ENCODE data around the gene HS3ST3A1.

HS3ST3A1 gene

DNA sequence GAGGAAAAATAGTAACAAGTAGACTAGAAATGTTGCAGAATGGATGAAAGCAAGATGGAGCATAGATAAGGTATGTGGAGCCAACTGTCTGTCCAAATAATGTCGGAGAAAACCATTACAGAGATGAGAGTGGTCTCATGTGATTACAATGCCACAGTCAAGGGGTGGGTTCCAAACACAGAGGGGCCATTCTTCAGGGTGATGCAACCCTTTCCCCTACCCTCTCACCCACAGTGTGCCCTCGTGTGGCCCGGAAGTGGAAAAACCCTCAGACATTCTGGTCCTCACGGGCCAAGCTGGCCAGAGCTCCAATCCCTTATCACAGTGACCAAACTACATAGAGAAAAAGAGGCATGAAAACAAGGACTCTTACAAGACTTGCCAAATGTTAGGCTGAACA is 17.7 kb upstream of the HS3ST3A1 start:
- DNase-seq: no peak
- ChIA-PET CTCF (no interaction called here), POLR2A (no interaction called here)

DNA sequence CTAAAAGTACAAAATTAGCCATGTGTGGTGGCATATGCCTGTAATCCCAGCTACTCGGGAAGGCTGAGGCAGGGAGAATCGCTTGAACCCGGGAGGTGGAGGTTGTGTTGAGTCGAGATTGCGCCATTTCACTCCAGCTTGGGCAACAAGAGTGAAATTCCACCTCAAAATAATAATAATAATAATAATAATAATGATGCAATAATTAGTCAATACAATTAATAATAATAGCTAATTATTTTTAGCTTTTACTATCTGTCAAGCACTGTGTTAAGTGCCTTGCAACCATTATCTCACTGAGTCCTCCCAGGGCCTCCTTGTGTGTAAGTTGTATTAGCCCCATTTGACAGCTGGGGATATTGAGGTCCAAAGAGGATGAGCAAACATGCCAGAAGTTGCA is 14.3 kb upstream of the HS3ST3A1 start:
- Histone ChIP-seq H3K36me3 (ENCODE audit: control insufficient read depth in 4 of 4, insufficient read depth in 4 of 4, low read length in 3 of 4) (no peaks in the 10 kb centered on the region), H3K27ac (ENCODE audit: insufficient read depth in 1 of 2, low read depth in 1 of 2, low read length in 2 of 2, poor library complexity in 1 of 2, severe bottlenecking in 2 of 2) (no peak overlapping the region), H3K27me3 (replicated peaks in 2 of 5; ENCODE audit: control insufficient read depth in 4 of 5, insufficient read depth in 5 of 5, low read length in 4 of 5) (peaks cover 0 to 3% (median 2%) of the 10 kb centered on the region in 5 experiments), H3K4me1 (ENCODE audit: control extremely low read depth in 1 of 4, control insufficient read depth in 4 of 4, insufficient read depth in 4 of 4, low read length in 3 of 4) (no peaks in the 10 kb centered on the region), H3K4me3 (ENCODE audit: control insufficient read depth in 1 of 7, extremely low read depth in 1 of 7, insufficient read depth in 4 of 7, low read depth in 2 of 7, low read length in 6 of 7) (no peak overlapping the region), H3K9me3 (ENCODE audit: control extremely low read depth in 1 of 5, control insufficient read depth in 4 of 5, insufficient read depth in 2 of 5, low read depth in 1 of 5, low read length in 4 of 5) (peaks cover 0 to 6% (median 0%) of the 10 kb centered on the region in 5 experiments)
- CTCF ChIA-PET: no interaction called here
- POLR2A ChIA-PET: no interaction called here
- whole genome bisulfite sequencing (ENCODE audit: insufficient coverage): 100% methylated on average over 2 of the region's 5 CpGs
- DNase-seq: no peak

More for the DNA sequence above, 17.7 kb upstream of the HS3ST3A1 start:
- Histone ChIP-seq H3K9me3 (ENCODE audit: control extremely low read depth in 1 of 5, control insufficient read depth in 4 of 5, insufficient read depth in 2 of 5, low read depth in 1 of 5, low read length in 4 of 5) (peaks cover 0 to 3% (median 0%) of the 10 kb centered on the region in 5 experiments), H3K27me3 (replicated peaks in 2 of 5; ENCODE audit: control insufficient read depth in 4 of 5, insufficient read depth in 5 of 5, low read length in 4 of 5) (peaks cover 0 to 5% (median 2%) of the 10 kb centered on the region in 5 experiments), H3K4me3 (ENCODE audit: control insufficient read depth in 1 of 7, extremely low read depth in 1 of 7, insufficient read depth in 4 of 7, low read depth in 2 of 7, low read length in 6 of 7) (no peak overlapping the region), H3K27ac (ENCODE audit: insufficient read depth in 1 of 2, low read depth in 1 of 2, low read length in 2 of 2, poor library complexity in 1 of 2, severe bottlenecking in 2 of 2) (no peak overlapping the region), H3K36me3 (ENCODE audit: control insufficient read depth in 4 of 4, insufficient read depth in 4 of 4, low read length in 3 of 4) (no peaks in the 10 kb centered on the region), H3K4me1 (ENCODE audit: control extremely low read depth in 1 of 4, control insufficient read depth in 4 of 4, insufficient read depth in 4 of 4, low read length in 3 of 4) (no peaks in the 10 kb centered on the region)
- WGBS (ENCODE audit: insufficient coverage): 100% methylated on average over 3 of the region's 4 CpGs

GRCh38 chr17:13609941-13610340 is 8.2 kb upstream of the HS3ST3A1 start:
- Histone ChIP-seq H3K4me3 (ENCODE audit: control insufficient read depth in 1 of 7, extremely low read depth in 1 of 7, insufficient read depth in 4 of 7, low read depth in 2 of 7, low read length in 6 of 7) (no peak overlapping the region), H3K36me3 (ENCODE audit: control insufficient read depth in 4 of 4, insufficient read depth in 4 of 4, low read length in 3 of 4) (no peaks in the 10 kb centered on the region), H3K27me3 (replicated peaks in 2 of 5; ENCODE audit: control insufficient read depth in 4 of 5, insufficient read depth in 5 of 5, low read length in 4 of 5) (peaks cover 0 to 6% (median 0%) of the 10 kb centered on the region in 5 experiments), H3K9me3 (ENCODE audit: control extremely low read depth in 1 of 5, control insufficient read depth in 4 of 5, insufficient read depth in 2 of 5, low read depth in 1 of 5, low read length in 4 of 5) (peaks cover 0 to 6% (median 0%) of the 10 kb centered on the region in 5 experiments), H3K27ac (ENCODE audit: insufficient read depth in 1 of 2, low read depth in 1 of 2, low read length in 2 of 2, poor library complexity in 1 of 2, severe bottlenecking in 2 of 2) (no peak overlapping the region), H3K4me1 (ENCODE audit: control extremely low read depth in 1 of 4, control insufficient read depth in 4 of 4, insufficient read depth in 4 of 4, low read length in 3 of 4) (no peaks in the 10 kb centered on the region)
- POLR2A ChIA-PET: no interaction called here
- 100% methylated on average over 4 of the region's 4 CpGs for whole genome bisulfite sequencing (ENCODE audit: insufficient coverage)
- no peak for DNase-seq
- CTCF ChIA-PET: no interaction called here

GRCh38 chr17:13601322-13601775 is 380 bp downstream of the HS3ST3A1 start:
- ChIA-PET CTCF (no interaction called here), POLR2A (no interaction called here)
- Histone ChIP-seq H3K4me3 (ENCODE audit: control insufficient read depth in 1 of 7, extremely low read depth in 1 of 7, insufficient read depth in 4 of 7, low read depth in 2 of 7, low read length in 6 of 7) (peak overlapping the region in 6 of 7 experiments; percentile 43 to 70 (median 62)), H3K9me3 (ENCODE audit: control extremely low read depth in 1 of 5, control insufficient read depth in 4 of 5, insufficient read depth in 2 of 5, low read depth in 1 of 5, low read length in 4 of 5) (peaks cover 0 to 5% (median 3%) of the 10 kb centered on the region in 5 experiments), H3K27me3 (replicated peaks in 2 of 5; ENCODE audit: control insufficient read depth in 4 of 5, insufficient read depth in 5 of 5, low read length in 4 of 5) (peaks cover 11 to 65% (median 20%) of the 10 kb centered on the region in 5 experiments), H3K4me1 (ENCODE audit: control extremely low read depth in 1 of 4, control insufficient read depth in 4 of 4, insufficient read depth in 4 of 4, low read length in 3 of 4) (peaks cover 0 to 23% (median 23%) of the 10 kb centered on the region in 4 experiments), H3K27ac (ENCODE audit: insufficient read depth in 1 of 2, low read depth in 1 of 2, low read length in 2 of 2, poor library complexity in 1 of 2, severe bottlenecking in 2 of 2) (no peak overlapping the region), H3K36me3 (ENCODE audit: control insufficient read depth in 4 of 4, insufficient read depth in 4 of 4, low read length in 3 of 4) (no peaks in the 10 kb centered on the region)
- under 1% methylated on average over 44 of the region's 46 CpGs for WGBS (ENCODE audit: insufficient coverage)
- DNase-seq: peak in 2 of 3 donors; percentile 22 to 52

DNA sequence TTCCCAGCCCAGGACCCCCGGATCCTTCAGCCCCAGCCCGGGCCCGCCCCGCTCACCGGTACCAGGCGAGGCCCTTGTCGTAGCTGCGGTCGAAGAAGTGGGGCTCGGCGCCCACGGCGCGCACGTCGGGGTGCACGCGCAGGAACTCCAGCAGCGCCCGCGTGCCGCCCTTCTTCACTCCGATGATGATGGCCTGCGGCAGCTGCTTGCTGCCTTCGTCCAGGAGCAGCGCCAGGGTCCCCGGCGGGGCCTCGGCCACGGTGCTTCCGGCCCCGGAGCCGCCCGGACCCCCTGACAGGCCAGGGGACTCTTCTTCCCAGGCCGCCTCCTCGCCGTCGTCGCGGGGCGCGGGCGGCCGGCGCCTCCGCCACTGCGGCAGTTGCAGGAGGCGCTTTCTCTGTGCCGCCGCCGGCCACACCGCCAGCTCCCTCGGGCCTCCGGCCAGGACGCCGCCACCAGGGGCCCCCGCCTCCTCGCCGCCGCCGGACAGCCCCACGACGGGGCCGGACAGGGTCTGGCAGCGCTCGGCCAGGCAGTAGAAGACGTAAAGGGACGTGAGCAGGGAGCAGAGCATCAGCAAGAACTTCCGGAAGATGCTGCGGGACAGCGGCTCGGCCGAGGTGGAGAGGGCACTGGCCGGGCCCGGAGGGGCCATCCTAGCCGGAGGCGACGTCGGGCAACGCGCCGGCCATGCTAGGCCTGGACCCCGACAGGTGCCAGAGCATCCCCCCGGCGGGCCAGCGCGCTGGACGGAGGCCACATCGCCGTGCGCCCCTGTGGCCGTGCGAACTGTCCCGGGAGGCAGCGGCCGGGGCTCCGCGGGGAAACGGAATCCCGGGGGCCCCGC is 1.0 kb downstream of the HS3ST3A1 start:
- H3K27ac ChIP-seq (ENCODE audit: insufficient read depth in 1 of 2, low read depth in 1 of 2, low read length in 2 of 2, poor library complexity in 1 of 2, severe bottlenecking in 2 of 2): peak overlapping the region in 1 of 2 experiments; percentile 23
- ChIA-PET CTCF (no interaction called here), POLR2A (no interaction called here)
- no peaks in the 10 kb centered on the region for H3K36me3 ChIP-seq (ENCODE audit: control insufficient read depth in 4 of 4, insufficient read depth in 4 of 4, low read length in 3 of 4)
- peaks cover 0 to 5% (median 3%) of the 10 kb centered on the region in 5 experiments for H3K9me3 ChIP-seq (ENCODE audit: control extremely low read depth in 1 of 5, control insufficient read depth in 4 of 5, insufficient read depth in 2 of 5, low read depth in 1 of 5, low read length in 4 of 5)
- 3% methylated on average over 84 of the region's 101 CpGs for WGBS (ENCODE audit: insufficient coverage)
- DNase-seq: peak in 1 of 3 donors; percentile 24
- peak overlapping the region in 6 of 7 experiments; percentile 43 to 70 (median 62) for H3K4me3 ChIP-seq (ENCODE audit: control insufficient read depth in 1 of 7, extremely low read depth in 1 of 7, insufficient read depth in 4 of 7, low read depth in 2 of 7, low read length in 6 of 7)
- H3K4me1 ChIP-seq (ENCODE audit: control extremely low read depth in 1 of 4, control insufficient read depth in 4 of 4, insufficient read depth in 4 of 4, low read length in 3 of 4): peaks cover 0 to 23% (median 23%) of the 10 kb centered on the region in 4 experiments
- peaks cover 11 to 65% (median 20%) of the 10 kb centered on the region in 5 experiments for H3K27me3 ChIP-seq (replicated peaks in 2 of 5; ENCODE audit: control insufficient read depth in 4 of 5, insufficient read depth in 5 of 5, low read length in 4 of 5)

DNA sequence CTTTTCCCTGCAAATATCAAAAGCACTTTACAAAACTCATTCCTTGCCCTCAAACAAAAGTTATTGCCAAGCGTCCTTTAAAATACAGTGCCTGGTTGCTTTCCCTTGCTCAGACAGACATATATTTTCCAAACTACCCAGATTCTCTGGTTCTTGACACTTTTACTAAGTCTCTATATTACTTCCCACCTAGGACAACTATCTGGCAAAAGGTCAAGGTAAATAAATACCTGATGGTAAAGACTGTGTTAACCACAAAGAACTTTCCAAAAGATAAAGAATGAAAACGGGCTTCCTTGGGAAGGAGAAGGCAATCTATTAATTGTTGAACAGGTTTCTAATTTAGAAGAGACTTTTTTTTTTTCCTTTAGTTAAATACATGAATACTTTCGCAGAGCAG is 1.9 kb downstream of the HS3ST3A1 start:
- Histone ChIP-seq H3K27ac (ENCODE audit: insufficient read depth in 1 of 2, low read depth in 1 of 2, low read length in 2 of 2, poor library complexity in 1 of 2, severe bottlenecking in 2 of 2) (peak overlapping the region in 1 of 2 experiments; percentile 23), H3K4me3 (ENCODE audit: control insufficient read depth in 1 of 7, extremely low read depth in 1 of 7, insufficient read depth in 4 of 7, low read depth in 2 of 7, low read length in 6 of 7) (no peak overlapping the region), H3K9me3 (ENCODE audit: control extremely low read depth in 1 of 5, control insufficient read depth in 4 of 5, insufficient read depth in 2 of 5, low read depth in 1 of 5, low read length in 4 of 5) (peaks cover 0 to 5% (median 3%) of the 10 kb centered on the region in 5 experiments), H3K4me1 (ENCODE audit: control extremely low read depth in 1 of 4, control insufficient read depth in 4 of 4, insufficient read depth in 4 of 4, low read length in 3 of 4) (peaks cover 0 to 23% (median 23%) of the 10 kb centered on the region in 4 experiments), H3K27me3 (replicated peaks in 2 of 5; ENCODE audit: control insufficient read depth in 4 of 5, insufficient read depth in 5 of 5, low read length in 4 of 5) (peaks cover 11 to 65% (median 20%) of the 10 kb centered on the region in 5 experiments), H3K36me3 (ENCODE audit: control insufficient read depth in 4 of 4, insufficient read depth in 4 of 4, low read length in 3 of 4) (no peaks in the 10 kb centered on the region)
- DNase-seq: no peak
- POLR2A ChIA-PET: no interaction called here
- CTCF ChIA-PET: no interaction called here
- WGBS (ENCODE audit: insufficient coverage): 86% methylated on average over 1 of the region's 3 CpGs

GRCh38 chr17:13599168-13599577 is 2.6 kb downstream of the HS3ST3A1 start:
- Histone ChIP-seq H3K36me3 (ENCODE audit: control insufficient read depth in 4 of 4, insufficient read depth in 4 of 4, low read length in 3 of 4) (no peaks in the 10 kb centered on the region), H3K27me3 (replicated peaks in 2 of 5; ENCODE audit: control insufficient read depth in 4 of 5, insufficient read depth in 5 of 5, low read length in 4 of 5) (peaks cover 11 to 60% (median 20%) of the 10 kb centered on the region in 5 experiments), H3K9me3 (ENCODE audit: control extremely low read depth in 1 of 5, control insufficient read depth in 4 of 5, insufficient read depth in 2 of 5, low read depth in 1 of 5, low read length in 4 of 5) (peaks cover 0 to 5% (median 3%) of the 10 kb centered on the region in 5 experiments), H3K4me1 (ENCODE audit: control extremely low read depth in 1 of 4, control insufficient read depth in 4 of 4, insufficient read depth in 4 of 4, low read length in 3 of 4) (peaks cover 0 to 27% (median 25%) of the 10 kb centered on the region in 4 experiments), H3K27ac (ENCODE audit: insufficient read depth in 1 of 2, low read depth in 1 of 2, low read length in 2 of 2, poor library complexity in 1 of 2, severe bottlenecking in 2 of 2) (peak overlapping the region in 1 of 2 experiments; percentile 25), H3K4me3 (ENCODE audit: control insufficient read depth in 1 of 7, extremely low read depth in 1 of 7, insufficient read depth in 4 of 7, low read depth in 2 of 7, low read length in 6 of 7) (no peak overlapping the region)
- WGBS (ENCODE audit: insufficient coverage): no CpG with 5 or more reads among the region's 1 CpG
- ChIA-PET POLR2A (no interaction called here), CTCF (interaction anchor here (0.6 to 1.1 kb wide), 3 partner anchors 686 to 702 kb away, joined by 3 read pairs; partner anchors contain the start of gene HS3ST3B1)
- DNase-seq: no peak
